GM10248 (cell line): ENCODE data around the gene CACNA2D2.

Source experiments
- CTCF ChIA-PET: fragments of 300-600 bp; sonication (Branson Sonifier 250); formaldehyde crosslinking; extraction: SDS; loops from one replicate; lab custom pipeline; 2021; ENCODE audit warnings: antibody characterized with exemption; lab: Yijun Ruan, JAX
- POLR2A ChIA-PET: fragments of 350-650 bp; sonication (Branson Sonifier 250); formaldehyde crosslinking; extraction: SDS; loops from one replicate; lab custom pipeline; 2020; ENCODE audit warnings: antibody characterized with exemption; lab: Yijun Ruan, JAX
- DNase-seq: peaks from one replicate; pipeline ENCODE4 v3.0.0; 2012; ENCODE audit errors: extremely low spot score
- CTCF ChIP-seq: IDR thresholded peaks from 2 replicates; pipeline ENCODE4 v1.5.1; 2012; ENCODE audit warnings: mild to moderate bottlenecking, low read depth; ENCODE audit errors: extremely low read depth, missing control alignments, control extremely low read depth

CACNA2D2 gene

GRCh38 chr3:50441424-50442217 lies 61.8 kb downstream of the CACNA2D2 start:
- ChIA-PET POLR2A (no interaction called here), CTCF (no interaction called here)
- no peak for TF ChIP-seq CTCF
- DNase-seq = no peak

- POLR2A ChIA-PET = no interaction called here
- CTCF ChIA-PET = interaction anchor here (1.0 to 6.3 kb wide), 7 partner anchors 15 to 150 kb away, joined by 3 to 56 read pairs (median 4); no protein-coding TSS in a partner anchor
- peak; percentile 88 for DNase-seq
- peak; percentile 65 for TF ChIP-seq CTCF
Measured at GRCh38 chr3:50436114-50436674, 67.2 kb downstream of the CACNA2D2 start.

GRCh38 chr3:50435371-50436113 lies 67.9 kb downstream of the CACNA2D2 start:
- POLR2A ChIA-PET = no interaction called here
- CTCF ChIA-PET = interaction anchor here (0.9 to 6.3 kb wide), 5 partner anchors 20 to 117 kb away, joined by 3 to 56 read pairs (median 4); no protein-coding TSS in a partner anchor
- DNase-seq = no peak
- no peak for TF ChIP-seq CTCF

GRCh38 chr3:50433954-50434353 lies 69.5 kb downstream of the CACNA2D2 start:
- no peak for TF ChIP-seq CTCF
- POLR2A ChIA-PET = no interaction called here
- DNase-seq = no peak
- CTCF ChIA-PET = interaction anchor here (1.8 to 6.3 kb wide), 2 partner anchors 22 to 110 kb away, joined by 4 to 56 read pairs; no protein-coding TSS in a partner anchor

GRCh38 chr3:50430950-50431435 lies 72.4 kb downstream of the CACNA2D2 start:
- POLR2A ChIA-PET = no interaction called here
- CTCF ChIA-PET = interaction anchor here (1.6 to 1.7 kb wide), 2 partner anchors 12 to 111 kb away, joined by 3 to 6 read pairs; no protein-coding TSS in a partner anchor
- no peak for TF ChIP-seq CTCF

GRCh38 chr3:50430191-50430590 lies 73.2 kb downstream of the CACNA2D2 start:
- no peak for TF ChIP-seq CTCF
- ChIA-PET CTCF (interaction anchor here (1.6 to 1.7 kb wide), 2 partner anchors 11 to 112 kb away, joined by 3 to 6 read pairs; no protein-coding TSS in a partner anchor), POLR2A (interaction anchor here (0.5 kb wide), 1 partner anchor 41 kb away, joined by 4 read pairs; no protein-coding TSS in a partner anchor)
- no peak for DNase-seq

More at GRCh38 chr3:50430950-50431435, 72.4 kb downstream of the CACNA2D2 start:
- DNase-seq = no peak
